SU-DHL-6 (cell line): ENCODE measurements around the gene SMIM5.

ENCODE experiments used
- EZH2phosphoT487 ChIP-seq: fragments of 200-600 bp; sonication (generic), shearing (Covaris generic); conservative IDR thresholded peaks from 2 replicates; pipeline ENCODE4 v1.6.1; 2018; ENCODE audit warnings: mild to moderate bottlenecking, antibody characterized with exemption, low read length, moderate library complexity, mixed read lengths
- TF ChIP-seq, protein P1 (sequence below): fragments of 200-600 bp; sonication (generic); IDR thresholded peaks from one replicate; pipeline ENCODE4 v1.5.1; 2017; ENCODE audit warnings: antibody characterized with exemption, mild to moderate bottlenecking, low read length, moderate library complexity; ENCODE audit not compliant: insufficient read depth, poor library complexity, severe bottlenecking

GRCh38 chr17:75634376-75634740 lies 1.1 kb downstream of the SMIM5 start:
- TF ChIP-seq, protein P1, sequence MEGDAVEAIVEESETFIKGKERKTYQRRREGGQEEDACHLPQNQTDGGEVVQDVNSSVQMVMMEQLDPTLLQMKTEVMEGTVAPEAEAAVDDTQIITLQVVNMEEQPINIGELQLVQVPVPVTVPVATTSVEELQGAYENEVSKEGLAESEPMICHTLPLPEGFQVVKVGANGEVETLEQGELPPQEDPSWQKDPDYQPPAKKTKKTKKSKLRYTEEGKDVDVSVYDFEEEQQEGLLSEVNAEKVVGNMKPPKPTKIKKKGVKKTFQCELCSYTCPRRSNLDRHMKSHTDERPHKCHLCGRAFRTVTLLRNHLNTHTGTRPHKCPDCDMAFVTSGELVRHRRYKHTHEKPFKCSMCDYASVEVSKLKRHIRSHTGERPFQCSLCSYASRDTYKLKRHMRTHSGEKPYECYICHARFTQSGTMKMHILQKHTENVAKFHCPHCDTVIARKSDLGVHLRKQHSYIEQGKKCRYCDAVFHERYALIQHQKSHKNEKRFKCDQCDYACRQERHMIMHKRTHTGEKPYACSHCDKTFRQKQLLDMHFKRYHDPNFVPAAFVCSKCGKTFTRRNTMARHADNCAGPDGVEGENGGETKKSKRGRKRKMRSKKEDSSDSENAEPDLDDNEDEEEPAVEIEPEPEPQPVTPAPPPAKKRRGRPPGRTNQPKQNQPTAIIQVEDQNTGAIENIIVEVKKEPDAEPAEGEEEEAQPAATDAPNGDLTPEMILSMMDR, result no peak
- TF ChIP-seq EZH2phosphoT487, result no peak
